Endometrial microvascular endothelial cells (primary cell): ENCODE data around the gene PAX2. TPM values are rescaled to one million over a fixed set of nuclear protein-coding genes. Genes with fewer than 3 reads are reported as not detected.
"Not testable (repeated sequence)": the region's sequence is repeated elsewhere in the genome, so short reads cannot be mapped to it uniquely, and the experiment has no call there.

Source experiments
- in situ Hi-C: cut with HindIII; loops from 2 replicates; pipeline ENCODE4 v1.10.0; 2017; ENCODE audit warnings: low sequenced_read_pairs, low pct_unique_long_range_greater_than_20kb; ENCODE audit errors: inconsistent ontology term
- total RNA-seq: library from RNA; depleted of rRNA; stranded (reverse); fragments of >200 nt; gene quantifications from one replicate; pipeline ENCODE4 v1.2.3, GENCODE V29; 2015; ENCODE audit errors: inconsistent ontology term

The PAX2 gene
- total RNA-seq = not detected

DNA sequence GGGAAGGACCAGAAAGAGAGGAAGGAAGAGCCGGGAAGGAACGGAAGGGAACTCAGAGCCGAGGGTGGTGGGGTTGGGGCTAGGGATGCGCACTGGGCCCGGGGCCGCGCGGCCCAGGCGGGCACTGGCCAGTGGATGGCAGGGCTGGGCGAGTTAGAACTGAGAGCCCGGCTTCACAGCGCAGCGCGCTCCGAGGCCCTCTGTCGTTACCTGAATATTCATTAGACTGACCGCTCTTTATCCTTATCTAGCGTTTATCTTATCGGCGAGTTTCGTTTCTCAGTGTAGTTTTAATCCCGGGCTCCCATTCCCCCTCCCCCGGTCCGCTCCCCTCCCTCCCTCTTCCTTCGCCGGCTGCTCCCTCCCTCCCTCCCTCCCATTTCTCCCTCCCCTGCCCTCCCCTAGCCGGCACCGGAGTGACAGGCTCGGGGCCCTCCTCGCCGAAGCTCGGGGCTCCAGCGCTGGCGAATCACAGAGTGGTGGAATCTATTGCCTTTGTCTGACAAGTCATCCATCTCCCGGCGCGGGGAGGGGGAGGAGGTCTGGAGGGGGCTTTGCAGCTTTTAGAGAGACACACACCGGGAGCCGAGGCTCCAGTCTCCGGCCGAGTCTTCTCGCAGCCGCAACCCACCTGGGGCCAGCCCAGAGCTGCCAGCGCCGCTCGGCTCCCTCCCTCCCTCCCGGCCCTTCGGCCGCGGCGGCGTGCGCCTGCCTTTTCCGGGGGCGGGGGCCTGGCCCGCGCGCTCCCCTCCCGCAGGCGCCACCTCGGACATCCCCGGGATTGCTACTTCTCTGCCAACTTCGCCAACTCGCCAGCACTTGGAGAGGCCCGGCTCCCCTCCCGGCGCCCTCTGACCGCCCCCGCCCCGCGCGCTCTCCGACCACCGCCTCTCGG lies at the start of gene PAX2:
PAX2 (plus strand) TSS at position 596 of the 895 bp plus-strand sequence. CDS start 679 bp downstream, outside the sequence.
- in situ Hi-C loops = no loop called here

DNA sequence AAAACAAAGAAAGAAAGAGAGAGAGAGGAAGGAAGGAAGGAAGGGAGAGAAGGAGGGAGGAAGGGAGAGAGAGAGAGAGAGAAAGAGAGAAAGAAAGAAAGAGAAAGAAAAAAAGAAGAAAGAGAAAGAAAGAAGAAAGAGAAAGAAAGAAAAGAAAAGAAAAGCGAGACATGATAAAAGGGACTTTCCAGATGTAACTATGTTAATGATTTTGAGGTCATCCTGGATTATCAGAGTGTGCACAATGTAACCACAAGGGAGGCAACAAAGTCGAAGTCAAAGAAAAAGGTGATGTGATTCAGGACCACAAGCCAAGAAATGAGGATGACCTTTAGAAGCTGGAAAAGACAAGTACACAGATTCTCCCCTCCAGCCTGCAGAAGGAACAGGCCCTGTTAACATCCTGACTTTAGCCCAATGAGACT lies 48.9 kb upstream of the PAX2 start:
- in situ Hi-C loops = no loop called here

DNA sequence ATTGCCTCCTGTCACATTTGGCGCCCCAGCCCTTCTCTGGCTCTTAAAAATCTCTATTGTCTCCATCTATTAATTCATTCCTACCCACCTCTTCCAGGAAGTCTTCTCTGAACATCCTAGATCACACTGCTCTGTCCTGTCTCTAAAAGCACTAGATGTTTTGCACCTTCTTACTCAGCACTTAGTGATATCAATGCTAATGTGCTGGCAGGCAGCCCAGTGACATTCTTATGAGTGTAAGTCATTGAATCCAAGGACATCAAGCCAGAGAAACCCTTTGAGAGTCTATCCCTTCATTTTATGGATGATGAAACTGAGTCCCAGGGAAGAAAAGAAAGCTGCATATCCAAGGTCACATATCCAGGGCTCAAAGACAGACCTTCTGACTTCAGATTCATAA lies 48.3 kb upstream of the PAX2 start:
- in situ Hi-C loops = no loop called here

DNA sequence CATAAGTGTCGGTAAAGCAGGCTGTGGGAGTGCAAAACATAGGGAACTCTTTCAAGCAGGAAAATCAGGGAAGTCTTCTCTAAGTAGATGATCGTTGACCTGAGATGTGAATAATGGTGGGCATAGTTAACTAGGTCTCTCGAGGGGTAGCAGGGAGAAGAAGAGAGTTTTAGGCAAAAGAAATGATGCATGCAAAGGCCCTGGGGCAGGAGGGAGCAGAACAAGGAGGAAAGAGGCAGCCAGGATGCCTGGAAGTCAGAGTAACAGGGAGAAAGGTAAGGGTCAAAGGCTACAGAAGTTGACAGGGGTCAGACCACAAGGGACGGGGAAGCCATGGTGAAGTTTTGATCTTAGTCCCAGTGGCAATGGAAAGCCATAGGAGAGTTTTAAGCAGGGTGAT lies 47.8 kb upstream of the PAX2 start:
- in situ Hi-C loops = no loop called here

DNA sequence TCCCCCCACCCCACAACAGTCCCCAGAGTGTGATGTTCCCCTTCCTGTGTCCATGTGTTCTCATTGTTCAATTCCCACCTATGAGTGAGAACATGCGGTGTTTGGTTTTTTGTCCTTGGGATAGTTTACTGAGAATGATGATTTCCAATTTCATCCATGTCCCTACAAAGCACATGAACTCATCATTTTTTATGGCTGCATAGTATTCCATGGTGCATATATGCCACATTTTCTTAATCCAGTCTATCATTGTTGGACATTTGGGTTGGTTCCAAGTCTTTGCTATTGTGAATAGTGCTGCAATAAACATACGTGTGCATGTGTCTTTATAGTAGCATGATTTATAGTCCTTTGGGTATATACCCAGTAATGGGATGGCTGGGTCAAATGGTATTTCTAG lies 43.7 kb upstream of the PAX2 start:
- in situ Hi-C loops = not testable (repeated sequence)

DNA sequence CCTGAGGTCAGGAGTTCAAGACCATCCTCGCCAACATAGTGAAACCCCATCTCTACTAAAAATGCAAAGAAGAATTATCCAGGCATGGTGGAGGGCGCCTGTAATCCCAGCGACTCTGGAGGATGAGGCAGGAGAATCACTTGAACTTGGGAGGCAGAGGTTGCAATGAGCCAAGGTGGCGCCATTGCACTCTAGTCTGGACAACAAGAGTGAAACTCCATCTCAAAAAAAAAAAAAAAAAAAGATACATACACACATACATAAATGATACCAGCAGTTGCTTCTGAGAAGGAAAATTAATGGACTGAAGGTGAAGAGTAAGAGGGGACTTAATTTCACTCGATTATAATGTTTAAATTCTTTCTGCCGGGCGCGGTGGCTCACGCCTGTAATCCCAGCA lies 40.2 kb upstream of the PAX2 start:
- in situ Hi-C loops = no loop called here

DNA sequence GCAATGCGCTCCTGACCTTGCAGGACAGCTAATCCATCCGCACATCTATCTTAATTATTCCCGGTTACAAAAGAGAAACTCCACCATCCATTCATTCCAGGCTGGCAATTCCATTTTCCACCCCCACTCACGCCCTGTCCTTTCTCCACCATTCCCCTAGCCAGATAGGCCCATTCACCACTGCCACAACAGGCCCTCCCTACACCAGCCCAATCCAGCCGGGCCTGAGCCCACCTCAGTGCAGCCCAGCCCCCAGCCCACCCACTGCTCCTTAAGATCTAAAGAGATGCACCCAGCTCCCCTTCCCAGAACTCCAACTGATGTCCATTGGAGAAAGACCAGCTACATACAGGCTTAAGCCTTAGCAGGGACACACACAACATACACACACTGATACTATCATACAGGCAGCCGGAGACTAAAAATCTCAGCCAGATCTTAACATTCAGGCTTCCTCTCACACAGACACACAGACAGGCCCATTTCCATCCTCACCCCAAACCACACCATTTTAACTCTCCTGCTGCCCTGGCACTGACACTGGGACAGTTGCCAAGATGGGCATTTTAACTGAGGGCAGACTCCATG lies 38.0 kb upstream of the PAX2 start:
- in situ Hi-C loops = no loop called here

DNA sequence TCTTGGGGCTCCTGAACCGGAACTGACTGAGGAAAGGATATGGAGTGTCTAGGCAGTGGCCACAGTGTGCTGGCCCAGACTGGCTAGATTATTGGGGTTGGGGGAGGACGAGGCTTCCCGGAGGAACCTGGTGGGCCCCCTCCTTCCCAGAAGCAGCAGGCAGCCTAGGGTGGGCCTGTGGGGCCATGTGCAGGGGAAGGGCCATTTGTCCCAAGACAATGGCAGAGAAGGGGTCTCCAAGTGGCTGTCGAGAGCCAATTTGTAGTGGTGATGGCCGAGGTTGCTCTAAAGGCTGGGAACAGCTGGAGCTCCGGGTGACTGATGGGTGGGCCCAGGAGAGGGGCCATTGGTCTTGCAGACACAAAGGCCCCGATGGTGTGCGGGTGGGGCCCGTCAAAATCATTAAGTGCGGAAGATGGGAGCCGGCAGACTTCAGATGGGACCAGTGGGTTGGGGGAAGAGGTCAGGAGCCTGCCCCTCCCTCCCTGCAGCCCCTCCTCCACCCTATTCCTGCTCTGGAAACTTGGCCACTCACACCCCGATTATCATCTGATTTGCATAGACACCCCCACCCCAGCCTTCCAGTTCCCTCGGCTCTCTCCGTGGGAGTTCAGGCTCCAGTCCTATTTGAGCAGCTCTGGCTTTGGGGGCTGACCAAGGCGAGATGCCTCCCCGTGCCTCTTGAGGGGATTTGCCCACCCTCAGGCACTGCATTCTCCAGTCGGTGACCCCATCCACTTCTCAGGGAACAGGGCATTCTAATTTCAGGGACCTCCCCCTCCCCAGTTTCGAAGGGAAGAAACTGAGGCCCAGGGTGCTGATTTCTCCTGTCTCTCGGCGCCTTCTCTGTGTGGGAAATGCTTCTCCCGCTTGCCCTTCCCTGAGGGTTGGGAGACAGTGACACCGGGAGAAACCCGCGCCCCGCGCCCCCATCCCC lies 36.0 kb upstream of the PAX2 start:
- in situ Hi-C loops = no loop called here

DNA sequence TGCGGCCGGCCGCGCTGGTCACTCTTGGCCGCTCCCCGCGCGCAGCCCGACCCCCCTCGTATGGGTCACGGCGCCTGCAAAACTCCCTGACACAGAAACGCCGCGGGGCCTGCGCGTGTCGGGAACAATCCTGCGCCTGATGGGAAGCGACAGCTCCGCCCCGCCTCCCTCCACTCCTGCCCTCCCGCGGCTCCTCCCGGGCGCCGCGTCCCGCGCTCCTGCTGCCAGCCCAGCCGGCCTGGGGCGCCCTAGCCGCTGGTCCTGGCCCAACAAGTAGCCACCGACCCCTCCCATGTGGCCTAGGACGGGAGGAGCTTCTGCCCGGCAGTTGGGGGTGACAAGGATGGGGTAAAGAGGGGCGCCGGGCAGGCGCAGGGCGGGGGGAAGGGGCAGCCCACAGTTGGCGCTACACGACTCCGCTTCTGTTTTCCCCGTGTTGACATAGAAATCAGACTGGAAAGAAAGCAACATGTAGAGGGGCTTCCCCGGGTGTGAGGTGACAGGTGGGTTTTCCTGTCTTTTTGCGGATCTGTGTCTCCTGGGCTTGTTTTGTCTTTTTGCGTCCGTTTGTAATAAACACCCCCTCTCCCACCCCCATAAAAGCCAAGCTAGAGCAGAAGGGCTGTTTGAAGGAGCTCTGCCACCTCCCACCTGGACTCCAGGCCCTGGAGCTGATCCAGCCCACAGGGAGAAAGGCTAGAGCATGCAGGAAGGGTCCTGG lies 35.1 kb upstream of the PAX2 start:
- in situ Hi-C loops = no loop called here

DNA sequence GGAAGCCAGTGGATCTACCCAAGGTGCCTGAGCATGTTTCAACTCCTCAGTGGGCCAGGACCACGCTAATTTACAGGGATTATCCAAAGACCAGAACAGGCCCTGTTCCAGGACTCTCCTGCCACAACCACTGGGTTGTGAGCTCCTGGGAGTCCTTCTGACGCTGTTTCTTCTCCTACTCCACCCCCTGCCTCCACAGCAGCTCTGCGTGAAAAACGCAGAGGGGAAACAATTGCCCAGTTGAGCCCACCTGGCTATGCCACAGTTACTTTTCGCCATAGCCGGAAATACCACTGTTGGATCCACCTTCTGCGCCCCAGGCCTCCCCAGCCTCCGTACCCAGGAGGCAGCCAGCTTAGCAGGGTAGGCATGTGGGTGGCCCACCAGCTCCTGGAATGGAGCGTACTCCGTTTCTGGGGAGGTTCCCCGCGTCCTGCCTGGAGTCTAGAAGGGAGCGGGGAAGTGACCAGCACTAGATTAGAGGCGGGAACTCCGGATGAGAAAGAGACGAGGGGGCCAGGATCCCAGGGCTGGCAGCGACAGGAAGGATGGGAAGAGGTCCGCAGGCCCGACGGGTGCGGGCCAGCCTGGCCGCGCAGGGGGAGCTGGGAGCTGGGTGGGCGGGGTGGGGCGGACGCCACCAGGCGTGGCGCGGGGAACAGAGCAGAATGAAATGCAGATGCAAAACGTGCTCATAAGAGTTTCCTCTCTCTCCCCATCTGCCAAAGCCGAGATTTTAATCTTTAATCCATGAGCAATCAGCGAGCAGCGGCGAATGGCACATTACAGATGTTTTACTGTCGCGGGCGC lies 32.1 kb upstream of the PAX2 start:
- in situ Hi-C loops = no loop called here

DNA sequence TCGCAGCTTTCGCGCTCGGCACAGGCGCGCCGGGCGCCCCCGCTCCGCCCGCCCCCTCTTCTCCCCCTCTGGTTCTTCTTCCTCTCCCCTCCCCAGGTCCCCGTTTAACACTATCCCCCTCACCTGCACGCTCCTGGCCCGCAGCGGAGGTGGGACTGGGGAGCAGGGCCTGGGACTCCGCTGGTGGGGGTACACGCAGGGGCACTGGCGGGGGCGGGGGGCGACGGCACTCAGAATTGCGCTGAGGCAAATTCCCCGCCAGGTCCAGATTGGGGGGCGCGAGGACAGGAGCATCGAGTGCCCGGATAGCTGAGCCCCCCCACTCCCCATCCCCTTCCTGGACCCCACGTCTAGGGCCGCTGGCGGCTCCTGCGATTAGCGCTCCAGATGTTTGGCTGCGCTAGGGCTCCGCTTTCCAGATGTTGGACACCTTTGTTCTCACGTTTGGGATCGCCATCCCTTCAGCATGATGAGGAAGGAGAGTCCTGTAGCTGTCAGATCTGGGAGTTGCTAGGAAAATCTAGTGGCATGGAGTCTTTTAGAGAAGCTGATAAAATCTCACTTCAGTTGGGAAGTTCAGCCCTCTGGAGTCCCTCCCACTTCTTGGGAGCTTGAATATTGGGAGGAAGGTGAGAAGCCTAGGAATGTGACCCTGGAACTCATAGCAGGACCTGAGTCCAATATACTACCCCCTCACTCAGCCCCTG lies 31.4 kb upstream of the PAX2 start:
- in situ Hi-C loops = no loop called here

DNA sequence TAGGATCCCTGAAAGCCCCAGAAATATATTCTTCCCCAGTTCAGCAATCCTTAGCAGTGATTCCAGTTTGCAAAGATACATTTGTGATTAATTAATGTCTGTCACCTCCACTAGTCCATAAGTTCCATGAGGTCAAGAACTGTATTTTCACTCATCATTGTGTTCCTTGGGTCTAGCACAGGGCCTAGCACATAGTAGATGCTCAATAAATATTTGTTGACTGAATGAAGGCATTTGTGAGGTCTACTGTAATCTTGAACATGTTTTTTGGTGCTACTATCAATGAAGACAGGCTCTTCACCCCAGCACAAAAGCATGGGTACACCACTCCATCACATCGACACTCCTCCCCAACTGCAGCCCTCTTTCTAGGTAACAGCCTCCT lies 30.8 kb upstream of the PAX2 start:
- in situ Hi-C loops = no loop called here

DNA sequence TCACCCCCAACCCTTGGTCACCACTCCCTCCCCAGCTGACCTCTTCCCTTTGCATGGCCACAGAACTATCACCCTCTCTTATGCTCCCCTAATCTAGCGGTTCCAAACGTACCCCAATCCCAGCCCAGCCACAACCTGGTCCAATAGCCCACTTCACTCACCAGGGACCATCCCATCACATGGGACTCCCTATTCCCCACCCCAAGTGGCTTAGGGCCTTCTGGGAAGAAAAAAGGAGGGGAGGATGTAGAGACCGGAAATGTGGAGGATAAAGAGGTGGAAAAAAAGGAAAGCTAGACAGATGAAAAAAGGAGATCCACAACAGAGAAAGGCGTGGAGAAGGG lies 30.3 kb upstream of the PAX2 start:
- in situ Hi-C loops = no loop called here

DNA sequence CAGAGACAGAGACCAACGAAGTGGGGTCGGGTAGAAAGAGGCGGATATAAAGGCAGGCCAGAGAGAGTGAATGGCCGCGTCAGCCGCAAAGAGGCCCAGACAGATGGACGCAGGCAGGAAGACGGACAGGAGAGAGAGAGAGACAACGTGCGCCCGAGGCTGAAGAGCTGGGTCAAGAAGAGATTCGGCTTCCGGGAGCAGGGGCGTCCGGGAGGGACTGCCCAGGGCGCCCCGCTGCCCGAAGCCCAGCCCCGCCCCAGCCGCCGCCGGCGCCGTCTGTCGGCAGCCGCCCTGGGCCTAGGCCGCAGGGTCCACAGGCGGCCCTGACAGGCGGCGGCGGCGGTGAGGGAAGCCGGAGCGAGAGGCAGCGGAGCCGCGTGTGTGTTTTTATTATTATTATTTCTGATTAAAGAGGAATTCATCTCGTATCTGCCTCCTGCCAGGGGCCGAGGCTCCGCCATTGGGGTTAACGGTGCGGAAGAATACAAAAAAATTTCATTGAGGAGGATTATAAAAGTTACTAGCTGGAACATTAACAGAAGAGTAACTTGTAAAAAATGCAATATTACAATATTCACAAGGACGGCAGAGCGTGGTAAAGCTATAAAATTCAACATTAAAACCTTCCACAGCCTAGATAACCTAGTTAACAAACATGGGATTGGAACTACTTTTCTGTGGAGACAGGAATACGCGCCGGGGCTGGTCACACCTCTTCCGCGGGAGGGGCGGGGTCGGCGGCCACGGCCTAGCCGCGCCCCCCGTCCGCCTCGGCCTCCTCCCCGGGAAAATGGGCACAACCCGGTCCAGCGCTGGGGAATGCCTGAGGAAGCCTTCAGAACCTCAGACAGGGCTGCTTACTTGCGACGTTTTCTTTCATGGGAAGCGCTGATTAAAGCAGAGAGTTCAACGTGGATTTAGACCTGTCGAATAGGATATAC lies 29.7 kb upstream of the PAX2 start:
- in situ Hi-C loops = no loop called here

DNA sequence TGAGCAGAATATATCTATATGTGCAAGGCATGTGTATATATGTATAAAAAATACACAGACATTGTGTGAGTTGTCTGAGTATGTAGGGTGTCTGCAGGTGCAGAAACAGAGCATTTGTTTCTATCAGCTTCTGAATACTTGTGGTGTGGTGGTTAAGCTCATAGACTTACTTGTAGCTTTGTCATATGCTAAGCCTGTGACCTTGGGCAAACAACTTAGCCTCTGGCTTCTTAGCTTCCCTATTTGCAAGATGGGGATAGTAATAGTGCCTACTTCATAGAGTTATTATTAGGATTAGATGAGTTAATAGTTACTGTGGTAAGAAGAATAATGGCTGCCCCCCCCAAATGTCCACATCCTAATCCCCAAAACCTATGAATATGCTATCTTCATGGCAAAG lies 28.2 kb upstream of the PAX2 start:
- in situ Hi-C loops = no loop called here

DNA sequence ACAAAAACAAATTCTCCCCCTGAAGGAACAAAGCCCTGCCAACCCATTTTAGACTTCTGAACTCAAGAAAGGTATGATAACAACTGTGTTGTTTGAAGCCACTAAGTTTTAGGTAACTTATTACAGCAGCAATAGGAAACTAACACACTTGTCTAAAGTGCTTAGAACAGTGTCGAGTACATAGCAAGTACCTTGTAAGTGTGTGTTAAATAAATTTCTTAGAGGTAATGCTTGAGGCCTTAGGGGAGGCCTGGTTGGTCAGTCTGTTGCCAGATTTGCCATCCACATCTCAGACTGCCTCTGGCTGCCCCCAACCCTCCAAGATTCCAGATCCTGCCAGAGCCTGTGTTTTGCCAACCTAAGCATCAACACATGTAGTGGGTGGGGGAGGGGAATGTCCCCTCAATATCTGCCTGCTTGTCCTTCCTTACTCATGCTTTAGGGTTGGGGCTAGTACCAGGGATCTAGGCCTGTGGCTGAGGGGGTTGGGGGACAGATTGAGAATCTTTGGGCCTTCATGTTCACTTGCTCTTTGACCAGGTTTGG lies 27.1 kb upstream of the PAX2 start:
- in situ Hi-C loops = no loop called here
